ENCODE measurements around the gene AK5. TPM values are rescaled to one million over a fixed set of nuclear protein-coding genes. Genes with fewer than 3 reads are reported as not detected.

The AK5 gene
- total RNA-seq, 3 donors from 2014 or later (not counting 1 experiment from before 2014, with no cell fraction given), result 9.4 to 29.8 (median 11.4) TPM

- H3K4me3 ChIP-seq (ENCODE audit: low read length), result no peak overlapping the region
- H3K36me3 Mint-ChIP-seq, result peaks cover 54% of the 10 kb centered on the region
- H3K36me3 ChIP-seq (ENCODE audit: control insufficient read depth, insufficient read depth, low read length), result no peaks in the 10 kb centered on the region
- whole genome bisulfite sequencing (ENCODE audit: insufficient coverage), result no CpG with 5 or more reads among the region's 1 CpG
- no peaks in the 10 kb centered on the region for H3K27me3 ChIP-seq (ENCODE audit: control insufficient read depth, insufficient read depth, low read length)
- intact Hi-C loops (cut with micrococcal nuclease), result no loop called here
- DNase-seq (no peak), ATAC-seq (no peak)
- TF ChIP-seq CTCF (IDR thresholded peaks at IDR 0.05), result no peak
- H3K27ac ChIP-seq (ENCODE audit: low read length), result no peak overlapping the region
- no peaks in the 10 kb centered on the region for H3K4me1 ChIP-seq (ENCODE audit: control insufficient read depth, insufficient read depth, low read length)
- no peak overlapping the region for H3K27ac Mint-ChIP-seq
- peaks cover 16 to 20% of the 10 kb centered on the region in 2 donors for H3K9me3 Mint-ChIP-seq
- no peak overlapping the region for H3K4me3 Mint-ChIP-seq
- peaks cover 11% of the 10 kb centered on the region for H3K9me3 ChIP-seq (ENCODE audit: control insufficient read depth, insufficient read depth, low read length)
- H3K4me1 Mint-ChIP-seq, result no peaks in the 10 kb centered on the region
- H3K27me3 Mint-ChIP-seq (ENCODE audit: low read depth in 2 of 2), result peaks cover 0 to 8% of the 10 kb centered on the region in 2 donors
Observed at GRCh38 chr1:77250126-77250525, 31.7 kb upstream of the AK5 start.

GRCh38 chr1:77253211-77253610 is 28.6 kb upstream of the AK5 start:
- Mint-ChIP-seq H3K9me3 (peaks cover 18 to 23% of the 10 kb centered on the region in 2 donors), H3K27me3 (ENCODE audit: low read depth in 2 of 2) (peaks cover 0 to 8% of the 10 kb centered on the region in 2 donors), H3K4me1 (no peaks in the 10 kb centered on the region), H3K36me3 (peaks cover 50% of the 10 kb centered on the region), H3K27ac (no peak overlapping the region), H3K4me3 (no peak overlapping the region)
- ATAC-seq (no peak), DNase-seq (no peak)
- no peak for TF ChIP-seq CTCF (IDR thresholded peaks at IDR 0.05)
- no CpG with 5 or more reads among the region's 1 CpG for WGBS (ENCODE audit: insufficient coverage)
- Histone ChIP-seq H3K27me3 (ENCODE audit: control insufficient read depth, insufficient read depth, low read length) (no peaks in the 10 kb centered on the region), H3K36me3 (ENCODE audit: control insufficient read depth, insufficient read depth, low read length) (no peaks in the 10 kb centered on the region), H3K27ac (ENCODE audit: low read length) (no peak overlapping the region), H3K9me3 (ENCODE audit: control insufficient read depth, insufficient read depth, low read length) (peaks cover 7% of the 10 kb centered on the region), H3K4me1 (ENCODE audit: control insufficient read depth, insufficient read depth, low read length) (no peaks in the 10 kb centered on the region), H3K4me3 (ENCODE audit: low read length) (no peak overlapping the region)
- intact Hi-C loops (cut with micrococcal nuclease), result no loop called here

GRCh38 chr1:77263708-77264107 is 18.1 kb upstream of the AK5 start:
- Mint-ChIP-seq H3K4me1 (peaks cover 0 to 7% of the 10 kb centered on the region in 2 donors), H3K27ac (no peak overlapping the region), H3K9me3 (no peaks in the 10 kb centered on the region), H3K27me3 (ENCODE audit: low read depth in 2 of 2) (peaks cover 0 to 6% of the 10 kb centered on the region in 2 donors), H3K36me3 (no peaks in the 10 kb centered on the region), H3K4me3 (no peak overlapping the region)
- ATAC-seq, result no peak
- no peaks in the 10 kb centered on the region for H3K4me1 ChIP-seq (ENCODE audit: control insufficient read depth, insufficient read depth, low read length)
- H3K27ac ChIP-seq (ENCODE audit: low read length), result no peak overlapping the region
- no peaks in the 10 kb centered on the region for H3K36me3 ChIP-seq (ENCODE audit: control insufficient read depth, insufficient read depth, low read length)
- H3K4me3 ChIP-seq (ENCODE audit: low read length), result no peak overlapping the region
- no peak for TF ChIP-seq CTCF (IDR thresholded peaks at IDR 0.05)
- H3K27me3 ChIP-seq (ENCODE audit: control insufficient read depth, insufficient read depth, low read length), result no peaks in the 10 kb centered on the region
- WGBS (ENCODE audit: insufficient coverage), result no CpG with 5 or more reads among the region's 1 CpG
- intact Hi-C loops (cut with micrococcal nuclease), result no loop called here
- DNase-seq, result no peak
- no peaks in the 10 kb centered on the region for H3K9me3 ChIP-seq (ENCODE audit: control insufficient read depth, insufficient read depth, low read length)

- Mint-ChIP-seq H3K4me3 (no peak overlapping the region), H3K4me1 (peaks cover 0 to 7% of the 10 kb centered on the region in 2 donors), H3K9me3 (no peaks in the 10 kb centered on the region), H3K36me3 (no peaks in the 10 kb centered on the region), H3K27ac (no peak overlapping the region), H3K27me3 (ENCODE audit: low read depth in 2 of 2) (peaks cover 0 to 6% of the 10 kb centered on the region in 2 donors)
- no peak for DNase-seq
- no peaks in the 10 kb centered on the region for H3K36me3 ChIP-seq (ENCODE audit: control insufficient read depth, insufficient read depth, low read length)
- no peaks in the 10 kb centered on the region for H3K4me1 ChIP-seq (ENCODE audit: control insufficient read depth, insufficient read depth, low read length)
- no peak for TF ChIP-seq CTCF (IDR thresholded peaks at IDR 0.05)
- no peaks in the 10 kb centered on the region for H3K27me3 ChIP-seq (ENCODE audit: control insufficient read depth, insufficient read depth, low read length)
- ATAC-seq, result no peak
- whole genome bisulfite sequencing (ENCODE audit: insufficient coverage), result 83% methylated on average over 1 of the region's 1 CpG
- H3K4me3 ChIP-seq (ENCODE audit: low read length), result no peak overlapping the region
- no peaks in the 10 kb centered on the region for H3K9me3 ChIP-seq (ENCODE audit: control insufficient read depth, insufficient read depth, low read length)
- intact Hi-C loops (cut with micrococcal nuclease), result no loop called here
- no peak overlapping the region for H3K27ac ChIP-seq (ENCODE audit: low read length)
Observed at GRCh38 chr1:77265180-77265579, 16.6 kb upstream of the AK5 start.
